Endothelial cell (in vitro differentiated cells): ENCODE data around the gene CENPM. TPM values are rescaled to one million over a fixed set of nuclear protein-coding genes. Genes with fewer than 3 reads are reported as not detected.

Experiments used
- DNase-seq: peaks from one replicate; pipeline ENCODE4 v3.0.0; 2021; ENCODE audit warnings: low spot score
- H3K27ac Mint-ChIP-seq: one replicate; pipeline ENCODE4 v1.8.0; 2021; ENCODE audit warnings: mixed read lengths, inconsistent platforms; ENCODE audit not compliant: unreplicated experiment
- H3K27me3 Mint-ChIP-seq: one replicate; pipeline ENCODE4 v1.8.0; 2021; ENCODE audit warnings: mild to moderate bottlenecking, moderate library complexity, mixed read lengths, inconsistent platforms; ENCODE audit not compliant: unreplicated experiment
- H3K36me3 Mint-ChIP-seq: one replicate; pipeline ENCODE4 v1.8.0; 2021; ENCODE audit warnings: mild to moderate bottlenecking, low read depth, mixed read lengths, inconsistent platforms; ENCODE audit not compliant: unreplicated experiment
- H3K4me1 Mint-ChIP-seq: one replicate; pipeline ENCODE4 v1.8.0; 2021; ENCODE audit warnings: mild to moderate bottlenecking, mixed read lengths, inconsistent platforms; ENCODE audit not compliant: unreplicated experiment
- H3K4me3 Mint-ChIP-seq: one replicate; pipeline ENCODE4 v1.8.0; 2021; ENCODE audit warnings: mild to moderate bottlenecking, mixed read lengths, inconsistent platforms; ENCODE audit not compliant: unreplicated experiment
- H3K9me3 Mint-ChIP-seq: one replicate; pipeline ENCODE4 v1.8.0; 2021; ENCODE audit warnings: mixed read lengths, inconsistent platforms; ENCODE audit not compliant: unreplicated experiment
- total RNA-seq: library from RNA; stranded (reverse); fragmentation: NEBNext Ultra II Directional; extraction: Animal tissue kit (Norgen Biotek cat#: 25700); gene quantifications from one replicate; pipeline ENCODE4 v1.2.1, GENCODE V29; 2021; ENCODE audit not compliant: unreplicated experiment
- TF ChIP-seq, protein P1 (sequence below): fragments of 200-600 bp; sonication (generic); IDR thresholded peaks from one replicate; pipeline ENCODE4 v1.5.0; 2021; ENCODE audit warnings: antibody characterized with exemption; ENCODE audit not compliant: unreplicated experiment

The CENPM gene
- total RNA-seq, 1 donor from 2014 or later: 5.2 TPM

DNA sequence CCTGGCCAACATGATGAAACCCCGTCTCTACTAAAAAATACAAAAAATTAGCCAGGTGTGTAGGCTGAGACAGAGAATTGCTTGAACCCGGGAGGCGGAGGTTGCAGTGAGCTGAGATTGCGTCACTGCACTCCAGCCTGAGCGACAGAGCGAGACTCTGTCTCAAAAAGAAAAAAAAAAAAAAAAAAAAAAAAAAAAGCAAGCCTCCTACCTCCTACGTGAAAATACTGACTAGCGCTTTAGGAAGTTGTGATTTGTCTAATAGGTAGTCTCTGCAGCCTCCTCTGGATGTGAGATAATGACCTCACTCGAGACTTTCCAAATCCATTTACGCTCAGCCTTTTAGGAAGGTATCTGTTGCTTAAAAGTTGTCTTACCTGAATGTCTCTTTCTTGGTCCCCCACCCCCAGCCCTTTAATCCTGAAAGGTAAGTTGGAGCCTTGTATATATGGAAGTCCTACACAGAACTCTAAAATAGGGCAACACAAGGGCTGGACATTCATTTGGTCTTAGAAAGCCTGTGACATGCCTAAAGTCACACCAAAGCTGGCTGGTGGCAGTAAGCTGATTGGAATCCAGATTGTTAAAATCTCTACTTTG, 27.8 kb upstream of the CENPM start:
- Mint-ChIP-seq H3K4me1 (no peaks in the 10 kb centered on the region), H3K9me3 (no peaks in the 10 kb centered on the region), H3K27me3 (peaks cover 29% of the 10 kb centered on the region), H3K36me3 (peaks cover 3% of the 10 kb centered on the region), H3K27ac (no peak overlapping the region), H3K4me3 (no peak overlapping the region)
- DNase-seq: no peak
- TF ChIP-seq, protein P1, sequence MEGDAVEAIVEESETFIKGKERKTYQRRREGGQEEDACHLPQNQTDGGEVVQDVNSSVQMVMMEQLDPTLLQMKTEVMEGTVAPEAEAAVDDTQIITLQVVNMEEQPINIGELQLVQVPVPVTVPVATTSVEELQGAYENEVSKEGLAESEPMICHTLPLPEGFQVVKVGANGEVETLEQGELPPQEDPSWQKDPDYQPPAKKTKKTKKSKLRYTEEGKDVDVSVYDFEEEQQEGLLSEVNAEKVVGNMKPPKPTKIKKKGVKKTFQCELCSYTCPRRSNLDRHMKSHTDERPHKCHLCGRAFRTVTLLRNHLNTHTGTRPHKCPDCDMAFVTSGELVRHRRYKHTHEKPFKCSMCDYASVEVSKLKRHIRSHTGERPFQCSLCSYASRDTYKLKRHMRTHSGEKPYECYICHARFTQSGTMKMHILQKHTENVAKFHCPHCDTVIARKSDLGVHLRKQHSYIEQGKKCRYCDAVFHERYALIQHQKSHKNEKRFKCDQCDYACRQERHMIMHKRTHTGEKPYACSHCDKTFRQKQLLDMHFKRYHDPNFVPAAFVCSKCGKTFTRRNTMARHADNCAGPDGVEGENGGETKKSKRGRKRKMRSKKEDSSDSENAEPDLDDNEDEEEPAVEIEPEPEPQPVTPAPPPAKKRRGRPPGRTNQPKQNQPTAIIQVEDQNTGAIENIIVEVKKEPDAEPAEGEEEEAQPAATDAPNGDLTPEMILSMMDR: no peak

GRCh38 chr22:41971431-41971830, 24.5 kb upstream of the CENPM start:
- Mint-ChIP-seq H3K36me3 (peaks cover 3% of the 10 kb centered on the region), H3K9me3 (no peaks in the 10 kb centered on the region), H3K27ac (no peak overlapping the region), H3K4me3 (no peak overlapping the region), H3K4me1 (no peaks in the 10 kb centered on the region), H3K27me3 (peaks cover 20% of the 10 kb centered on the region)
- TF ChIP-seq, protein P1: no peak
- no peak for DNase-seq

DNA sequence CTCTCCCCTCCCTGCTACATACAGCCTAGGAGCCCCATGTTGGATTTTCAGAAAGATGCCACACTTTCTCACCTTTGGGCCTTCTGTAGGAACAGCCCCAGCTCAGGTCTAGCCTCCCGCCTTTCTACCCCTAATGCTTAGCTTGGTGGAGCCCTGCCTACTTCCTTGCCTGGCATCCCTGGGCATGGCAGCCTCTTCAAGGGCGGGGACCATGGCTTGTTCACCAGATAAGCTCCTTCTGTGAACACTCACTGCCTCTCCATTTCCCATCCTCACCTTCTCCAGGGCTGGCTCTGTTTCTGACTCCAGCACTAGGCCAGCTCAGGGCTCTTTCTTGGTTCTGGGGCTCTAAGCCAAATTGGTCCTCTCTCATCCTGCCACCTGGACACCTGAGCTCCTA, 23.6 kb upstream of the CENPM start:
- TF ChIP-seq, protein P1: no peak
- no peak overlapping the region for H3K27ac Mint-ChIP-seq

GRCh38 chr22:41969110-41969646, 22.2 kb upstream of the CENPM start, which contains the start of gene SEPTIN3:
TSS of gene SEPTIN3 (plus strand) at chr22:41969443. CDS start at chr22:41971493, 2,050 bp downstream.
- Mint-ChIP-seq H3K4me1 (no peaks in the 10 kb centered on the region), H3K36me3 (peaks cover 3% of the 10 kb centered on the region), H3K27ac (no peak within 1 kb of the TSS), H3K9me3 (no peaks in the 10 kb centered on the region), H3K4me3 (no peak within 1 kb of the TSS), H3K27me3 (peaks cover 15% of the 10 kb centered on the region)
- DNase-seq: no peak
- TF ChIP-seq, protein P1: no peak

More for the DNA sequence above, 23.6 kb upstream of the CENPM start:
- no peaks in the 10 kb centered on the region for H3K4me1 Mint-ChIP-seq
- no peaks in the 10 kb centered on the region for H3K9me3 Mint-ChIP-seq
- H3K4me3 Mint-ChIP-seq: no peak overlapping the region
- no peak for DNase-seq
- peaks cover 16% of the 10 kb centered on the region for H3K27me3 Mint-ChIP-seq
- peaks cover 3% of the 10 kb centered on the region for H3K36me3 Mint-ChIP-seq

DNA sequence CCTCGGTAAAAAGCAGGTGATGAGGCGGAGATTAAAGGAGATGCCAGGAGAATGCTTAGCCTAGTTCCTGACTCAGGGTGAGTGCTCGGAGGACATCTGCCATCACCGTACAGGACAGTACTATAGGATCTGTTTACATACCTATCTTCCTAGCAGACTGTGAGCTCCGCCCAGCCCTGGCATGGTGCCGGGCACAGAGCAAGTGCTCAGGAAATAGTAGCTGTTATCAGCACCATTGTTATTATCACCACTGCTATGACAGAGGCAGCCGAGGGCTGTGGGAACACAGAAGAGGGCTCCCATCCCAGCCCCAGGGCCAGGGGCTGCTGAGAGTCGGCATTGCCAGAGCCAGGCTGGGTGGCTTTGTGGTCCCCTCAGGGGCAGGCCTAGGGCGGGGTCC, 21.6 kb upstream of the CENPM start:
- H3K27me3 Mint-ChIP-seq: peaks cover 15% of the 10 kb centered on the region
- H3K27ac Mint-ChIP-seq: no peak overlapping the region
- no peak overlapping the region for H3K4me3 Mint-ChIP-seq
- TF ChIP-seq, protein P1: no peak
- no peak for DNase-seq
- H3K4me1 Mint-ChIP-seq: no peaks in the 10 kb centered on the region
- peaks cover 3% of the 10 kb centered on the region for H3K36me3 Mint-ChIP-seq
- H3K9me3 Mint-ChIP-seq: no peaks in the 10 kb centered on the region
